HepG2 (cell line): ENCODE data around the gene RABIF. TPM values are rescaled to one million over a fixed set of nuclear protein-coding genes. Genes with fewer than 3 reads are reported as not detected.

Experiments used
- AKAP8 ChIP-seq: sonication (generic); formaldehyde crosslinking; IDR thresholded peaks from 2 replicates; pipeline ENCODE4 v1.5.1; 2020; ENCODE audit warnings: mild to moderate bottlenecking, missing genetic modification reagents
- GATAD2A ChIP-seq: IDR thresholded peaks from 2 replicates; pipeline ENCODE4 v1.6.1; 2016
- NR1H2 ChIP-seq: sonication (generic); formaldehyde crosslinking; IDR thresholded peaks from 2 replicates; pipeline ENCODE4 v1.8.1; 2022; ENCODE audit warnings: low read depth, missing genetic modification reagents, borderline replicate concordance
- NR2F1 ChIP-seq, 2 experiments: fragments of 450-650 bp in 1 of 2; formaldehyde crosslinking in 1 of 2; IDR thresholded peaks; 2 replicates each; pipeline versions ENCODE4 v1.5.0 to v1.6.1; 2016 to 2020; ENCODE audit warnings: mild to moderate bottlenecking in 1 of 2, missing compliant biosample characterization in 1 of 2, missing genetic modification reagents in 1 of 2, moderate library complexity in 1 of 2
- PAWR ChIP-seq: sonication (generic); formaldehyde crosslinking; IDR thresholded peaks from 2 replicates; pipeline ENCODE4 v1.4.0; 2020; ENCODE audit warnings: missing genetic modification reagents, mild to moderate bottlenecking, borderline replicate concordance
- RARA ChIP-seq: IDR thresholded peaks from 2 replicates; pipeline ENCODE4 v1.6.1; 2016; ENCODE audit warnings: missing genetic modification reagents, missing compliant biosample characterization
- ZFP90 ChIP-seq: sonication (generic); formaldehyde crosslinking; IDR thresholded peaks from 2 replicates; pipeline ENCODE4 v1.8.0; 2022; ENCODE audit warnings: missing genetic modification reagents, mild to moderate bottlenecking, inconsistent platforms, borderline replicate concordance
- ZNF326 ChIP-seq: sonication (generic); formaldehyde crosslinking; IDR thresholded peaks from 2 replicates; pipeline ENCODE4 v1.4.0; 2020; ENCODE audit warnings: missing genetic modification reagents, borderline replicate concordance
- ZNF557 ChIP-seq: sonication (generic); formaldehyde crosslinking; IDR thresholded peaks from 2 replicates; pipeline ENCODE4 v1.4.0; 2020; ENCODE audit warnings: missing genetic modification reagents
- ZNF562 ChIP-seq: sonication (generic); formaldehyde crosslinking; IDR thresholded peaks from 2 replicates; pipeline ENCODE4 v1.8.0; 2022; ENCODE audit warnings: missing genetic modification reagents, borderline replicate concordance
- ZNF772 ChIP-seq: sonication (generic); formaldehyde crosslinking; IDR thresholded peaks from 2 replicates; pipeline ENCODE4 v1.5.0; 2020; ENCODE audit warnings: mild to moderate bottlenecking, missing genetic modification reagents
- ZSCAN9 ChIP-seq: IDR thresholded peaks from 2 replicates; pipeline ENCODE4 v1.6.1; 2016; ENCODE audit warnings: borderline replicate concordance
- polyA plus RNA-seq, 8 experiments: library from polyadenylated mRNA; depleted of rRNA in 3 of 8; stranded (reverse) in 7 of 8; unstranded in 1 of 8; fragments of >200 nt; fragmentation: Illumina TruSeq in 4 of 8; extraction: Trizol in 4 of 8; gene quantifications; 2 replicates each; pipeline versions ENCODE4 v1.2.1 to v1.2.3, GENCODE V29; 2011 to 2016; ENCODE audit warnings: low read depth in 4 of 8, missing spikeins in 1 of 8, mixed read lengths in 1 of 8; ENCODE audit not compliant: insufficient read depth in 1 of 8
- total RNA-seq, 5 experiments: library from RNA; depleted of rRNA; stranded (reverse); fragments of >200 nt; fragmentation: Illumina TruSeq; extraction: Trizol; gene quantifications; 2 replicates each; pipeline ENCODE4 v1.2.3, GENCODE V29; 2016; ENCODE audit warnings: low read depth in 1 of 5
- TF ChIP-seq, protein P1 (sequence below): sonication (generic); formaldehyde crosslinking; IDR thresholded peaks from 2 replicates; pipeline ENCODE4 v1.9.0; 2022; ENCODE audit warnings: low read depth, missing genetic modification reagents
- TF ChIP-seq, protein P2 (sequence below): sonication (generic); formaldehyde crosslinking; IDR thresholded peaks from 2 replicates; pipeline ENCODE4 v1.4.0; 2020; ENCODE audit warnings: missing genetic modification reagents, mild to moderate bottlenecking, borderline replicate concordance
- TF ChIP-seq, protein P3 (sequence below): sonication (generic); formaldehyde crosslinking; IDR thresholded peaks from 2 replicates; pipeline ENCODE4 v1.5.0; 2020; ENCODE audit warnings: mild to moderate bottlenecking, missing genetic modification reagents, moderate library complexity
- TF ChIP-seq, protein P4 (sequence below): sonication (generic); formaldehyde crosslinking; IDR thresholded peaks from 2 replicates; pipeline ENCODE4 v1.4.0; 2020; ENCODE audit warnings: missing genetic modification reagents

Gene RABIF
- total and polyA plus RNA-seq, 2 of the 13 experiments (the other 11 are each of a cell fraction or from before 2014, with no cell fraction given), result 7.6 to 8.3 TPM

DNA sequence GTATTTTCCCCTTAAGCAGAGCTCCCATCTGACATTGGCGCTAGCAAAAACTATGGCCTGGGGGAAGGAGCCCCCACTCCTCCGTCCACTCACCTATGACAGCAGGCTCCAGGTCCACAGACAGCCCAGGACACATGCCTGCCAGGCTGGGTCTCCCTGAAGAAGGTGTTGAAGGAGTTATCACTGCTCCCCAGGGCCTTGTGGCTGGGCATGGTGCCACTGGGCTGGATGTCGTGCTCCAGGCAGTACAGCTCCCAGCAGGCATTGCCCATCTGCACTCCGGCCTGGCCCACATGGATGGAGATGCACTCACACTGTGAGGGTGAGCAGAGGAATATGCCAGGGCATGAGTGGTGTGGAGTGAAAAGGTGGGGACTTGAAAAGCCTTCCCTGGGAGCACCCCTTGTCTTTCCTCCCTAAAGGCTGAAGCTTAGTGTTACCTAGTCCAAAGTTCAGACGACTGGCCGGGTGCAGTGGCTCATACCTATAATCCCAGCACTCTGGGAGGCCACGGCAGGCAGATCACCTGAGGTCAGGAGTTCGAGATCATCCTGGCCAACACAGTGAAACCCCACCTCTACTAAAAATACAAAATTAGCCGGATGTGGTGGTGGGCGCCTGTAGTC, 30.0 kb downstream of the RABIF start (continued):
- TF ChIP-seq, protein P1, sequence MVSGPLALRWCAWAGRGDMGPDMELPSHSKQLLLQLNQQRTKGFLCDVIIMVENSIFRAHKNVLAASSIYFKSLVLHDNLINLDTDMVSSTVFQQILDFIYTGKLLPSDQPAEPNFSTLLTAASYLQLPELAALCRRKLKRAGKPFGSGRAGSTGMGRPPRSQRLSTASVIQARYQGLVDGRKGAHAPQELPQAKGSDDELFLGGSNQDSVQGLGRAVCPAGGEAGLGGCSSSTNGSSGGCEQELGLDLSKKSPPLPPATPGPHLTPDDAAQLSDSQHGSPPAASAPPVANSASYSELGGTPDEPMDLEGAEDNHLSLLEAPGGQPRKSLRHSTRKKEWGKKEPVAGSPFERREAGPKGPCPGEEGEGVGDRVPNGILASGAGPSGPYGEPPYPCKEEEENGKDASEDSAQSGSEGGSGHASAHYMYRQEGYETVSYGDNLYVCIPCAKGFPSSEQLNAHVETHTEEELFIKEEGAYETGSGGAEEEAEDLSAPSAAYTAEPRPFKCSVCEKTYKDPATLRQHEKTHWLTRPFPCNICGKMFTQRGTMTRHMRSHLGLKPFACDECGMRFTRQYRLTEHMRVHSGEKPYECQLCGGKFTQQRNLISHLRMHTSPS (CRISPR knock-in tag), result no peak
- TF ChIP-seq, protein P2, sequence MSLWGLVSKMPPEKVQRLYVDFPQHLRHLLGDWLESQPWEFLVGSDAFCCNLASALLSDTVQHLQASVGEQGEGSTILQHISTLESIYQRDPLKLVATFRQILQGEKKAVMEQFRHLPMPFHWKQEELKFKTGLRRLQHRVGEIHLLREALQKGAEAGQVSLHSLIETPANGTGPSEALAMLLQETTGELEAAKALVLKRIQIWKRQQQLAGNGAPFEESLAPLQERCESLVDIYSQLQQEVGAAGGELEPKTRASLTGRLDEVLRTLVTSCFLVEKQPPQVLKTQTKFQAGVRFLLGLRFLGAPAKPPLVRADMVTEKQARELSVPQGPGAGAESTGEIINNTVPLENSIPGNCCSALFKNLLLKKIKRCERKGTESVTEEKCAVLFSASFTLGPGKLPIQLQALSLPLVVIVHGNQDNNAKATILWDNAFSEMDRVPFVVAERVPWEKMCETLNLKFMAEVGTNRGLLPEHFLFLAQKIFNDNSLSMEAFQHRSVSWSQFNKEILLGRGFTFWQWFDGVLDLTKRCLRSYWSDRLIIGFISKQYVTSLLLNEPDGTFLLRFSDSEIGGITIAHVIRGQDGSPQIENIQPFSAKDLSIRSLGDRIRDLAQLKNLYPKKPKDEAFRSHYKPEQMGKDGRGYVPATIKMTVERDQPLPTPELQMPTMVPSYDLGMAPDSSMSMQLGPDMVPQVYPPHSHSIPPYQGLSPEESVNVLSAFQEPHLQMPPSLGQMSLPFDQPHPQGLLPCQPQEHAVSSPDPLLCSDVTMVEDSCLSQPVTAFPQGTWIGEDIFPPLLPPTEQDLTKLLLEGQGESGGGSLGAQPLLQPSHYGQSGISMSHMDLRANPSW, result no peak
- TF ChIP-seq NR2F1 (CRISPR knock-in tag; IDR thresholded peaks at IDR 0.05) (no peak), ZNF772 (CRISPR knock-in tag) (no peak), ZSCAN9 (CRISPR knock-in tag) (no peak), PAWR (CRISPR knock-in tag) (no peak), NR1H2 (no peak), RARA (peak; percentile 49; the same call in 1 of the 2 replicates), AKAP8 (CRISPR knock-in tag) (no peak), ZNF326 (CRISPR knock-in tag) (no peak), ZFP90 (CRISPR knock-in tag) (no peak), ZNF557 (CRISPR knock-in tag) (no peak), GATAD2A (CRISPR knock-in tag) (no peak), ZNF562 (CRISPR knock-in tag) (no peak)
- TF ChIP-seq, protein P3, sequence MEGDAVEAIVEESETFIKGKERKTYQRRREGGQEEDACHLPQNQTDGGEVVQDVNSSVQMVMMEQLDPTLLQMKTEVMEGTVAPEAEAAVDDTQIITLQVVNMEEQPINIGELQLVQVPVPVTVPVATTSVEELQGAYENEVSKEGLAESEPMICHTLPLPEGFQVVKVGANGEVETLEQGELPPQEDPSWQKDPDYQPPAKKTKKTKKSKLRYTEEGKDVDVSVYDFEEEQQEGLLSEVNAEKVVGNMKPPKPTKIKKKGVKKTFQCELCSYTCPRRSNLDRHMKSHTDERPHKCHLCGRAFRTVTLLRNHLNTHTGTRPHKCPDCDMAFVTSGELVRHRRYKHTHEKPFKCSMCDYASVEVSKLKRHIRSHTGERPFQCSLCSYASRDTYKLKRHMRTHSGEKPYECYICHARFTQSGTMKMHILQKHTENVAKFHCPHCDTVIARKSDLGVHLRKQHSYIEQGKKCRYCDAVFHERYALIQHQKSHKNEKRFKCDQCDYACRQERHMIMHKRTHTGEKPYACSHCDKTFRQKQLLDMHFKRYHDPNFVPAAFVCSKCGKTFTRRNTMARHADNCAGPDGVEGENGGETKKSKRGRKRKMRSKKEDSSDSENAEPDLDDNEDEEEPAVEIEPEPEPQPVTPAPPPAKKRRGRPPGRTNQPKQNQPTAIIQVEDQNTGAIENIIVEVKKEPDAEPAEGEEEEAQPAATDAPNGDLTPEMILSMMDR (CRISPR knock-in tag), result no peak
- TF ChIP-seq, protein P4, sequence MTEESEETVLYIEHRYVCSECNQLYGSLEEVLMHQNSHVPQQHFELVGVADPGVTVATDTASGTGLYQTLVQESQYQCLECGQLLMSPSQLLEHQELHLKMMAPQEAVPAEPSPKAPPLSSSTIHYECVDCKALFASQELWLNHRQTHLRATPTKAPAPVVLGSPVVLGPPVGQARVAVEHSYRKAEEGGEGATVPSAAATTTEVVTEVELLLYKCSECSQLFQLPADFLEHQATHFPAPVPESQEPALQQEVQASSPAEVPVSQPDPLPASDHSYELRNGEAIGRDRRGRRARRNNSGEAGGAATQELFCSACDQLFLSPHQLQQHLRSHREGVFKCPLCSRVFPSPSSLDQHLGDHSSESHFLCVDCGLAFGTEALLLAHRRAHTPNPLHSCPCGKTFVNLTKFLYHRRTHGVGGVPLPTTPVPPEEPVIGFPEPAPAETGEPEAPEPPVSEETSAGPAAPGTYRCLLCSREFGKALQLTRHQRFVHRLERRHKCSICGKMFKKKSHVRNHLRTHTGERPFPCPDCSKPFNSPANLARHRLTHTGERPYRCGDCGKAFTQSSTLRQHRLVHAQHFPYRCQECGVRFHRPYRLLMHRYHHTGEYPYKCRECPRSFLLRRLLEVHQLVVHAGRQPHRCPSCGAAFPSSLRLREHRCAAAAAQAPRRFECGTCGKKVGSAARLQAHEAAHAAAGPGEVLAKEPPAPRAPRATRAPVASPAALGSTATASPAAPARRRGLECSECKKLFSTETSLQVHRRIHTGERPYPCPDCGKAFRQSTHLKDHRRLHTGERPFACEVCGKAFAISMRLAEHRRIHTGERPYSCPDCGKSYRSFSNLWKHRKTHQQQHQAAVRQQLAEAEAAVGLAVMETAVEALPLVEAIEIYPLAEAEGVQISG (CRISPR knock-in tag), result no peak
